ENCODE measurements around the gene NACAD. TPM values are rescaled to one million over a fixed set of nuclear protein-coding genes. Genes with fewer than 3 reads are reported as not detected.

The NACAD gene
- total RNA-seq, 1 experiment from 2014 or later: 0.90 TPM

- Mint-ChIP-seq H3K27me3 (ENCODE audit: unreplicated experiment) (peaks cover 51% of the 10 kb centered on the region), H3K36me3 (ENCODE audit: insufficient read depth, unreplicated experiment) (no peaks in the 10 kb centered on the region), H3K4me3 (ENCODE audit: low read depth, unreplicated experiment) (no peak overlapping the region), H3K9me3 (ENCODE audit: low read depth, unreplicated experiment) (no peaks in the 10 kb centered on the region), H3K4me1 (ENCODE audit: low read depth, unreplicated experiment) (no peaks in the 10 kb centered on the region), H3K27ac (ENCODE audit: unreplicated experiment) (no peak overlapping the region)
- CTCF ChIA-PET: no interaction called here
- no peak for DNase-seq
- BruUV-seq (replicated peaks): no TSS peak
- no peak for TF ChIP-seq CTCF (IDR thresholded peaks at IDR 0.05; ENCODE audit: unreplicated experiment)
- intact Hi-C loops (cut with micrococcal nuclease; ENCODE audit: unreplicated experiment): no loop called here
These were observed 41.1 kb upstream of the NACAD start for GRCh38 chr7:45129906-45130305.

- H3K4me1 Mint-ChIP-seq (ENCODE audit: low read depth, unreplicated experiment): no peaks in the 10 kb centered on the region
- no TSS peak for BruUV-seq (replicated peaks)
- TF ChIP-seq CTCF (IDR thresholded peaks at IDR 0.05; ENCODE audit: unreplicated experiment): no peak
- H3K27ac Mint-ChIP-seq (ENCODE audit: unreplicated experiment): no peak overlapping the region
- intact Hi-C loops (cut with micrococcal nuclease; ENCODE audit: unreplicated experiment): no loop called here
- CTCF ChIA-PET: no interaction called here
- no peak for DNase-seq
- no peak overlapping the region for H3K4me3 Mint-ChIP-seq (ENCODE audit: low read depth, unreplicated experiment)
- H3K36me3 Mint-ChIP-seq (ENCODE audit: insufficient read depth, unreplicated experiment): no peaks in the 10 kb centered on the region
- no peaks in the 10 kb centered on the region for H3K9me3 Mint-ChIP-seq (ENCODE audit: low read depth, unreplicated experiment)
- H3K27me3 Mint-ChIP-seq (ENCODE audit: unreplicated experiment): peaks cover 51% of the 10 kb centered on the region
These were observed 40.5 kb upstream of the NACAD start for GRCh38 chr7:45129181-45129800.

GRCh38 chr7:45126920-45127319 lies 38.2 kb upstream of the NACAD start:
- Mint-ChIP-seq H3K4me1 (ENCODE audit: low read depth, unreplicated experiment) (no peaks in the 10 kb centered on the region), H3K4me3 (ENCODE audit: low read depth, unreplicated experiment) (no peak overlapping the region), H3K27ac (ENCODE audit: unreplicated experiment) (no peak overlapping the region), H3K9me3 (ENCODE audit: low read depth, unreplicated experiment) (no peaks in the 10 kb centered on the region), H3K36me3 (ENCODE audit: insufficient read depth, unreplicated experiment) (no peaks in the 10 kb centered on the region), H3K27me3 (ENCODE audit: unreplicated experiment) (peaks cover 28% of the 10 kb centered on the region)
- no TSS peak for BruUV-seq (replicated peaks)
- intact Hi-C loops (cut with micrococcal nuclease; ENCODE audit: unreplicated experiment): no loop called here
- DNase-seq: no peak
- TF ChIP-seq CTCF (IDR thresholded peaks at IDR 0.05; ENCODE audit: unreplicated experiment): no peak
- CTCF ChIA-PET: no interaction called here

- no peak overlapping the region for H3K4me3 Mint-ChIP-seq (ENCODE audit: low read depth, unreplicated experiment)
- intact Hi-C loops (cut with micrococcal nuclease; ENCODE audit: unreplicated experiment): no loop called here
- BruUV-seq (replicated peaks): no TSS peak
- CTCF ChIA-PET: no interaction called here
- no peaks in the 10 kb centered on the region for H3K36me3 Mint-ChIP-seq (ENCODE audit: insufficient read depth, unreplicated experiment)
- H3K9me3 Mint-ChIP-seq (ENCODE audit: low read depth, unreplicated experiment): peaks cover 1% of the 10 kb centered on the region
- no peak for TF ChIP-seq CTCF (IDR thresholded peaks at IDR 0.05; ENCODE audit: unreplicated experiment)
- peaks cover 21% of the 10 kb centered on the region for H3K27me3 Mint-ChIP-seq (ENCODE audit: unreplicated experiment)
- no peaks in the 10 kb centered on the region for H3K4me1 Mint-ChIP-seq (ENCODE audit: low read depth, unreplicated experiment)
- H3K27ac Mint-ChIP-seq (ENCODE audit: unreplicated experiment): no peak overlapping the region
- DNase-seq: no peak
These were observed 37.4 kb upstream of the NACAD start for GRCh38 chr7:45126201-45126600.
